GM12875 (cell line): ENCODE measurements around the gene LIM2.
"Not testable (repeated sequence)": the region's sequence is repeated elsewhere in the genome, so short reads cannot be mapped to it uniquely, and the experiment has no call there.

Source experiments
- H3K4me3 ChIP-seq: one replicate; pipeline ENCODE4 v1.5.1; 2011; ENCODE audit warnings: low read depth, low read length, control low read depth
- CTCF ChIP-seq: IDR thresholded peaks from 2 replicates; pipeline ENCODE4 v1.5.1; 2011; ENCODE audit warnings: low read depth, mild to moderate bottlenecking, control low read depth, inconsistent platforms, low read length, moderate library complexity, borderline replicate concordance; ENCODE audit not compliant: insufficient read depth

LIM2 gene

DNA sequence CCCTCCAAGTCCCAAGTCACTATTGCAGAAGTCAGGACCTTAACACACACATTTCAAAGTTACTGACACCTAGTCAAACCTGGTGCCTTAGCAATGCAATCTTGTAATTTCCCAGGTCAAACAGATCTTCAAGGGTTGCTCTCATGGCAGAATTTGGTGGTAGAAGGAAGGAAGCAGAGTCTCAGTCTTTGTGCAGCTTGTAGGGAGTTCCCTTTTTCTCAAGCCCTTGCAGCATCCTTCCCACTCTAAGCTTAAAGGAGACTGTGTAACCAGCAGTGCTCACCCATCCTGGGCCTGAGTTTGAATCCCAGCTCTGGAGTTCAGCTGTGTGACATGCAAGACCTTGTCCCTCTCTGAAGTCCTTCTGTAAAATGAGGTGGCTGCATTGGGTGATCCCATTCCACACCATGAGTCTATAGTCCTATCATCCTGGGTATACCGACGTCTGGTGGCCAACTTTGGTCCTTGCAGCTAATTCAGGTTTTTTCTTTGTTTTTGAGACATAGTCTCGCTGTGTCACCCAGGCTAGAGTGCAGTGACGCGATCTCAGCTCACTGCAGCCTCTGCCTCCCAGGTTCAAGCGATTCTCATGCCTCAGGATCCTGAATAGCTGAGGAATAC, 19.8 kb upstream of the LIM2 start:
- peak; percentile 69 for TF ChIP-seq CTCF
- no peak overlapping the region for H3K4me3 ChIP-seq

GRCh38 chr19:51402117-51402516, 14.3 kb upstream of the LIM2 start:
- no peak overlapping the region for H3K4me3 ChIP-seq
- no peak for TF ChIP-seq CTCF

DNA sequence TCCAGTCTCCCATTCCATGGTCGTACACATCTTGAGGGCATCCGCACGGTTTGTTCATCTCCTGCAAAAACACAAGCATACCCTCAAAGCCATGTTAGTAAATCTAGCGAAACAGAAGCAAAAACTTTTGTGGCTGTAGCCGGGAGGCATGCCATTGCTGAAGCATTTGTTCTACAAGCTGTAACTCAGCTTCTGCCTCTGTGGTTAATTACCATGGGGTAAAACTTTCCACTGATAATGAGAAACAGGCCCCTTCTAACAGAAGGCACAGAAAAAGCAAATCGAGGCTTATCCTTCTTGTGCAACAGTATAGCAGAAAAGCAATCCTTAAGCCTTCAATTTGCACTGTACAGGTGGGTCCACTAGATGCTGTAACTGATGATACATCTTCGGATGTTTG, 12.2 kb upstream of the LIM2 start:
- not testable (repeated sequence) for H3K4me3 ChIP-seq

DNA sequence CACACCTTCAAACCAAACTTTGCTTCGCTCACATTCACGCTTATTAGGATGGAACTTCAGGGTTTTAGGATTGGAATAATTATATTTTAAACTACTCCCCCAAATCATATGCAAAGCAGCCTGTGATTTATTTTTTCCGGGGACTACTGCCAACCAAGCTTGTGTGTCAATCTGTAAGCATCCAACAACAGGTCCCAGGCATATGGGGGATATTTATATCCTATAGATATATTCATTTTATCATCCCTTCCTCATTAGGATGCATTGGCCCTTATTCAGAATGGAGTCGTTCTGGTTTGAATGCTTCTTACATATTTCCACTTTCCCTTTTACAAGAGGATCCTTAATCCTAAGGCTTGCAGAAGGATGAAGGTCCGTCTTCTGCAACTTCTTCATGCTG, 11.5 kb upstream of the LIM2 start:
- H3K4me3 ChIP-seq, result no peak overlapping the region
- TF ChIP-seq CTCF, result no peak

- peak; percentile 39; the same call in 1 of the 2 replicates for TF ChIP-seq CTCF
- H3K4me3 ChIP-seq, result no peak overlapping the region
Observed at GRCh38 chr19:51398096-51398704, 10.4 kb upstream of the LIM2 start.

DNA sequence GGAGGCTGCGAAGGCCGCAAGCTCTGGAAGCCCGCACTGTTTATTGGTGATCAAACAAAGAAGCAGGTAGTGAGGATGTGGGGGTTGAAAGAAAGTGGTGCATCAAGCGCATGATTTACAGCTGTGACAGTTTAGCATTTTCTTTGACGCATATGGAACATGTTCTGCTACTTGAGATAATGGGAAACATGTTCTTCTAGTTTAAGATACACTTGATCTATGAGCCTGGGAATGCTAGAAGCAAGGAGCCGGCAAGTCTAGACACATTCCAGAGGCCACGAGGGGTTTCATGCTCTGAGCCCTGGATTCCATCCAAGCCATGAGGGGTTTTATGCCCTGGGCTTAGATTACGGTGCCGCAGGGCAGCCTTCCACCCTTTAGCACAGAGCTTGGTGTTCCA, 9.7 kb upstream of the LIM2 start:
- H3K4me3 ChIP-seq, result not testable (repeated sequence)

DNA sequence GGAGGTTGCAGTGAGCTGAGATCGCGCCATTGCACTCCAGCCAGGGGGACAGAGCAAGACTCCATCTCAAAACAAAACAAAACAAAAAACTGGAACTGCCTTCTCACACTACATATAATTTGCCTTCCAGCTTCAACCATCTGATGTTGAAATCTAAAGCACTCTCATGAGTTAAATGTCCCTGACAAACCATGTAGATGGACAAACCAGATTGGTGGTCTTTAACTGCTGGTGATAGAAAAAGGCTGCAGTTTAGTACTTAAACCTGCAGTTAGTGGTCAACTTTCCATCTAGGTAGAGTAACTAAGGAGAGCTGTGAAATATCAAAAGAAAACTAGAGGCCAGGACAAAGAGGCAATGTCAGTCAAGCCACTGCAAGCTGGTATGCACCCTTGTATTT, 8.4 kb upstream of the LIM2 start:
- no peak for TF ChIP-seq CTCF
- H3K4me3 ChIP-seq, result no peak overlapping the region

- TF ChIP-seq CTCF, result peak; percentile 1; the same call in 1 of the 2 replicates
Observed at GRCh38 chr19:51394050-51394836, 6.5 kb upstream of the LIM2 start.

More at GRCh38 chr19:51394050-51394836, 6.5 kb upstream of the LIM2 start:
- H3K4me3 ChIP-seq, result peak overlapping the region; percentile 71
